HG03439 (cell line): ENCODE data around the gene GPATCH2L.
A peak's percentile ranks its signal among the peaks of the same experiment; 100 is the strongest.

Source experiments
- ATAC-seq: cut with Tn5 transposase; IDR thresholded peaks from one replicate; pipeline ENCODE4 v1.9.1; 2021; ENCODE audit warnings: mild to moderate bottlenecking, moderate library complexity; ENCODE audit not compliant: unreplicated experiment

The GPATCH2L gene

GRCh38 chr14:76151398-76152332 is at the start of gene GPATCH2L:
Gene GPATCH2L, plus strand, starts transcription at chr14:76151922. Its CDS starts 2,442 bp downstream, at chr14:76154364.
- ATAC-seq = peak; percentile 86

- ATAC-seq = no peak
Observed at GRCh38 chr14:76104802-76105355, 46.8 kb upstream of the GPATCH2L start.

GRCh38 chr14:76106188-76106587 is 45.5 kb upstream of the GPATCH2L start:
- no peak for ATAC-seq

GRCh38 chr14:76109087-76109880 is 42.4 kb upstream of the GPATCH2L start:
- ATAC-seq = no peak

DNA sequence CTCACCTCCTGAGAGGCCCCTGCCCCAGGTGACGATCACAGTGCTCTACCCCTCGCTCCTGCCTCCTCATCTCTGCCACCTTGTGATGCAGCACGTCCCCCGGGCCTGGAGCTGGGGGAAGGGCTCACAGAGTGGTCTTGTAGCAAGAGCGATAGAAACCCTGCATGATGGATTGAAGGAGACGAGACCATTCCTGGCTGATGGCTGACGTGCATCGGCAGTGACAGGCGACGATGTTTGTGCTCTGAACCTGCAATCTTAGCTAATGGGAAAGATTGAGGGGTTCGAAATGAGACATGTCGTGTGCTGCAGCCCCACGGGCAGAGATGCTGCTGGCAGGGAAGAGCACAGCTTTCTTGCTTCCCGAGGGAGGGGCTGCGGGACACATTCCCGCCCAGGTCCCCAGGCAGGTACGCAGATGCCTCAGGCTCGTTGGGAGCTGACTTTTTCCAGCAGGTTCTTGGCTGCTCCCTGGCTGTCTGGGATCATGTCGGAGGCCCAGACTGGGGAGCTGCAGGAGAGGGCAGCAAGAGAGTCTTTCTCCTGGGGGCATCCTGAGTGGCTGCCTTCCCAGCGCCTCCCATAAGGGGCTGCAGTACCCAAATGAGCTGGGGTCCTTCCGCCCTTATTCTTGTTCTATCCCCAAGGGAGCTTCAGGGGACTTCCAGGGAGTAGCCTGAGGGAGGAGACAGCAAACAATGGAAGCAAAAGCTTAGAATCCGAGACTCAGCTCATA is 38.7 kb upstream of the GPATCH2L start:
- ATAC-seq = no peak

DNA sequence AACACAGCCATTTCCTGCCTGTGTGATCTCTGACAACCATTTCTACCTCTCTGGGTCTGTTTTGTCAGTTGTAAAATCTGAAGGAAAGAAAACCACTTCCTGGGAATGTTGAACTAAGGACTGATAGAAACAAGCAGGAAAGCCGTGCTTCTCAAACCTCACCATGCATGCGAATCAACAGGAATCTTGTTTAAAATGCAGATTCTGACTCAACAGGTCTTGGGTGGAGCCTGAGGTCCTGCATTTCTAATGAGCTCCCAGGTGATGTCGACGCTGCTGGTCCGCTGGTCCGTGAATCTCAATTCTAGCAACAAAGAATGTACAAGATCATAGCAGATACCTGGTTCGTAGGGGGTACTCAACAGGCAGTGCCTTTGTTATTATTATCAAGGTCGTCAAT is 38.0 kb upstream of the GPATCH2L start:
- no peak for ATAC-seq

DNA sequence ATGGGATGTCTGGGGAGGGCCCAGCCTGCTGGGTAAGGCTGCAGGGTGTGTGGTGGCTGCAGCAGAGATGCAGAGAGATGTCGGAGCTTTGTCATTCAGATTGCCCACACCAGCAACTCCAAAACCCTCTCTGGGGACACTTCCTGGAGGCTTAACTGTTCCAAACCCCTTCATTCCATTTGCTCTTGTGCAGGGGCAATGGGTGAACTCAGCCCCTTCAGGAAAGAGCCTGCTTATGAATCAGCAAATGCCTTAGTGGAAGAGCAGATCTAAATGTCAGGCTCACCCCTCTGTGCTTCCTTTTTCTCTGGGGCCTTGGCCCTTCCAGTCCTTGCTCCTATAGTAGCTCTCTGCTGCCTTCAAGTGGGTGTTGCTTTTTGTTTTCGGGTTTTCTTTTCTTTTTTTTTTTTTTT is 36.7 kb upstream of the GPATCH2L start:
- no peak for ATAC-seq

GRCh38 chr14:76117789-76118484 is 33.8 kb upstream of the GPATCH2L start:
- no peak for ATAC-seq

GRCh38 chr14:76118594-76118993 is 33.1 kb upstream of the GPATCH2L start:
- ATAC-seq = no peak

- ATAC-seq = no peak
Observed at GRCh38 chr14:76121089-76121748, 30.5 kb upstream of the GPATCH2L start.

DNA sequence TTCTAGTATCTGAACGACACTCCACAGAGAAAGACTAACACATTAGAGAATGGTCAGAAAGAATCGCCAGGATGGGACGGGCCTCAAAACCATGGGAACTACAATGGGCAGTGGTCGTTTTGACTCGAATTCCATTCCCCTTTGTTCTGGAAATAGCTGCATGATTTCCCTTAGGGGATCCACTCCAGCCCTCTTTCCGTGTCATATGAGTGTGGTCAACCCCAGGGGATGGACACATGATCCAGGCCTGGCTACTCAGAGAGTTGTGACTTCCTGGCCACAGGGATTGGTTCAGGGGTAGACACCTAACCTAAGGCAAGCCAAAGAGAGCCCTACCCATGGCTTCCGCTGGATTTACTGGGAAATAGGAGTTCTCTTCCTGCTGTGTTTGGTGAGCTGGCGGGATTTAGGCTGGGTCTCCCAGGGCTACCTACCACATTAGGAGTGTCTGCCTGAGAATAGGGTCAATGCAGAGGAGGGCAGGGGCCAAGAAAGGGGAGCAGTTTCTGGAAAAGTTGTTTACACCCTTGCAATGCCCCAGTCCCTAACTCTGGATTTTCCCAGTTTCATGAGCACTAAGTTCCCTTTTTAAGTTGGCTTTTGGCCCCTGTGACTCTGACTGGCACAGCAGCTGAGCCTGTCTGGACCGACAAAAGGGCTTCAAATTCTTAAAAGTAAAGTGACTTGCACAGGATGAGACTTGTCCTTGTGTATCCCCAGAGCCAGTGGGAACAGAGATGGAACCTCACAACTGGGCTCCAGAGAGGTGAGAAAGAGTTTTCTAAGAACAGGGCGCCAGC is 28.1 kb upstream of the GPATCH2L start:
- ATAC-seq = no peak

- ATAC-seq = no peak
Observed at GRCh38 chr14:76125511-76125910, 26.2 kb upstream of the GPATCH2L start.

GRCh38 chr14:76126076-76126475 is 25.6 kb upstream of the GPATCH2L start:
- no peak for ATAC-seq

DNA sequence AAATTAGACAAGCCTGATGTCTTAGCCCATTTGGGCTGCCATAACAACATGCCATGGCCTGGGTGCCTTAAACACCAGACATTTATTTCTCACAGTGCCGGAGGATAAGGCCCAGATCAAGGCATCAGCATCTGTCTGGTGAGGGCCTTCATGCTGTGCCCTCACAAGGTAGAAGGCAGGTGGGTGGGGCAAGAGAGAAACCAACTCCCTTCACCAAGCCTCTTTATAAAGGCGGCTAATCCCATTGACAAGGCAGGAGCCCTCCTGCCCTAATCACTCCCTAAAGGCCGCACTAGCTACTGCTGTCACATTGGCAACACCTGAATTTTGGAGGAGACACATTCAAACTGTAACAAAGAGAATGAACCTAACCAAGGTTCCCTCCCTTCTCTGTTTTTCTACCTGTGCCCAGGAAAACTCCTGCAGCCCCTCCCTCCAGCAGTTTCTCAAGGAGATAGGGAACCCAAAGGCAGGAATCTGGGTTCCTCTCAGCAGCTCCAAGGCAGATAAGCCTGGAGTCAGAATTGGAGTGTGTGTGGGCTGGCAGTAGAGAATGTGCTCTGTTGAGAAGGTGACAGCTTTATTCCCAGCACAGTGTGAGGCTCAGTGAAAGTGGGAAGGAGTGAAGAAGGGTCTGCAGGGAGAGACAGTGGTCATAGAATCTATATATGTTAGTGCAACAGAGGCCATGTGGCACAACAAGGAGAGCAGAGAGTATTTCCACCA is 21.7 kb upstream of the GPATCH2L start:
- no peak for ATAC-seq

GRCh38 chr14:76131071-76131965 is 20.4 kb upstream of the GPATCH2L start:
- ATAC-seq = no peak

GRCh38 chr14:76133103-76133502 is 18.6 kb upstream of the GPATCH2L start:
- ATAC-seq = no peak

- ATAC-seq = no peak
Observed at GRCh38 chr14:76134231-76134630, 17.5 kb upstream of the GPATCH2L start.
